IPS-18a (cell line): ENCODE results near the gene NPFF.

ENCODE experiments used
- H3K27ac ChIP-seq: one replicate; pipeline ENCODE4 v1.5.1; 2013; ENCODE audit warnings: low read length
- H3K27me3 ChIP-seq: one replicate; pipeline ENCODE4 v1.6.1; 2013; ENCODE audit warnings: mild to moderate bottlenecking, low read length; ENCODE audit not compliant: control insufficient read depth, insufficient read depth
- H3K36me3 ChIP-seq: one replicate; pipeline ENCODE4 v1.6.1; 2013; ENCODE audit warnings: low read depth, low read length; ENCODE audit not compliant: control insufficient read depth
- H3K4me1 ChIP-seq: one replicate; pipeline ENCODE4 v1.6.1; 2013; ENCODE audit warnings: low read depth, low read length; ENCODE audit not compliant: control insufficient read depth
- H3K4me3 ChIP-seq: one replicate; pipeline ENCODE4 v1.5.1; 2013; ENCODE audit warnings: low read length
- H3K9ac ChIP-seq: one replicate; pipeline ENCODE4 v1.6.1; 2013; ENCODE audit warnings: mild to moderate bottlenecking, low read length, moderate library complexity
- H3K9me3 ChIP-seq: one replicate; pipeline ENCODE4 v1.6.1; 2013; ENCODE audit warnings: low read depth, low read length; ENCODE audit not compliant: control insufficient read depth

NPFF gene

GRCh38 chr12:53464685-53465418, 42.4 kb downstream of the NPFF start:
- H3K36me3 ChIP-seq = peaks cover 100% of the 10 kb centered on the region
- no peaks in the 10 kb centered on the region for H3K27me3 ChIP-seq
- no peak overlapping the region for H3K27ac ChIP-seq
- H3K4me1 ChIP-seq = peaks cover 5% of the 10 kb centered on the region
- H3K9ac ChIP-seq = no peak overlapping the region
- H3K4me3 ChIP-seq = no peak overlapping the region
- H3K9me3 ChIP-seq = no peaks in the 10 kb centered on the region

- peaks cover 5% of the 10 kb centered on the region for H3K4me1 ChIP-seq
- no peaks in the 10 kb centered on the region for H3K27me3 ChIP-seq
- H3K27ac ChIP-seq = no peak overlapping the region
- H3K9ac ChIP-seq = no peak overlapping the region
- no peaks in the 10 kb centered on the region for H3K9me3 ChIP-seq
- peaks cover 100% of the 10 kb centered on the region for H3K36me3 ChIP-seq
- no peak overlapping the region for H3K4me3 ChIP-seq
These were observed 43.3 kb downstream of the NPFF start for GRCh38 chr12:53463802-53464560.

GRCh38 chr12:53462935-53463334, 44.3 kb downstream of the NPFF start:
- H3K36me3 ChIP-seq = peaks cover 100% of the 10 kb centered on the region

GRCh38 chr12:53461591-53461990, 45.7 kb downstream of the NPFF start:
- peaks cover 5% of the 10 kb centered on the region for H3K4me1 ChIP-seq
- H3K27ac ChIP-seq = no peak overlapping the region
- no peak overlapping the region for H3K4me3 ChIP-seq
- no peak overlapping the region for H3K9ac ChIP-seq
- no peaks in the 10 kb centered on the region for H3K9me3 ChIP-seq
- no peaks in the 10 kb centered on the region for H3K27me3 ChIP-seq
- peaks cover 100% of the 10 kb centered on the region for H3K36me3 ChIP-seq

More at GRCh38 chr12:53462935-53463334, 44.3 kb downstream of the NPFF start:
- Histone ChIP-seq H3K27ac (no peak overlapping the region), H3K9me3 (no peaks in the 10 kb centered on the region), H3K9ac (no peak overlapping the region), H3K4me3 (no peak overlapping the region), H3K27me3 (no peaks in the 10 kb centered on the region), H3K4me1 (peaks cover 5% of the 10 kb centered on the region)

GRCh38 chr12:53461059-53461458, 46.2 kb downstream of the NPFF start:
- peaks cover 5% of the 10 kb centered on the region for H3K4me1 ChIP-seq

GRCh38 chr12:53459097-53459496, 48.2 kb downstream of the NPFF start:
- no peak overlapping the region for H3K27ac ChIP-seq
- H3K9ac ChIP-seq = no peak overlapping the region
- peaks cover 5% of the 10 kb centered on the region for H3K4me1 ChIP-seq
- no peaks in the 10 kb centered on the region for H3K9me3 ChIP-seq
- H3K4me3 ChIP-seq = no peak overlapping the region
- peaks cover 100% of the 10 kb centered on the region for H3K36me3 ChIP-seq
- H3K27me3 ChIP-seq = no peaks in the 10 kb centered on the region

More at GRCh38 chr12:53461059-53461458, 46.2 kb downstream of the NPFF start:
- Histone ChIP-seq H3K36me3 (peaks cover 100% of the 10 kb centered on the region), H3K27me3 (no peaks in the 10 kb centered on the region), H3K4me3 (no peak overlapping the region), H3K27ac (no peak overlapping the region), H3K9ac (no peak overlapping the region), H3K9me3 (no peaks in the 10 kb centered on the region)
